Measurements from ENCODE around the gene NFATC2IP. TPM values are rescaled to one million over a fixed set of nuclear protein-coding genes. Genes with fewer than 3 reads are reported as not detected.

Gene NFATC2IP
- total RNA-seq, 1 donor from 2014 or later = 16.4 TPM

GRCh38 chr16:29014561-29015069, 63.9 kb downstream of the NFATC2IP start:
- DNase-seq (ENCODE audit: missing footprints) = no peak
- intact Hi-C loops (cut with DNase I) = no loop called here
- no peak for ATAC-seq

Other genes starting within 250 kb of the NFATC2IP start
- gene EIF3C, start 239.5 kb upstream of the NFATC2IP start, total RNA-seq = 357 TPM
- not detected for gene NPIPB9, start 199.2 kb upstream of the NFATC2IP start, total RNA-seq
- 46.3 TPM for gene ATXN2L, start 127.9 kb upstream of the NFATC2IP start, total RNA-seq
- gene TUFM, start 104.6 kb upstream of the NFATC2IP start, total RNA-seq = 252 TPM
- gene SH2B1, start 87.1 kb upstream of the NFATC2IP start, total RNA-seq = 41.3 TPM
- gene ATP2A1, start 72.4 kb upstream of the NFATC2IP start, total RNA-seq = 0.11 TPM
- 22.3 TPM for gene RABEP2, start 25.7 kb upstream of the NFATC2IP start, total RNA-seq
- gene CD19, start 19.0 kb upstream of the NFATC2IP start, total RNA-seq = not detected
- 18.2 TPM for gene SPNS1, start 23.8 kb downstream of the NFATC2IP start, total RNA-seq
- gene LAT, start 34.1 kb downstream of the NFATC2IP start, total RNA-seq = 1.9 TPM